ENCODE results near the gene DOCK4. TPM values are rescaled to one million over a fixed set of nuclear protein-coding genes. Genes with fewer than 3 reads are reported as not detected.

Gene DOCK4
- total and polyA plus RNA-seq, 2 of the 8 experiments (the other 6 are each of a cell fraction or from before 2014, with no cell fraction given): 5.1 to 23.6 TPM

- Histone ChIP-seq H2AFZ (ENCODE audit: low read length) (no peak overlapping the region), H3K4ac (replicated peaks; ENCODE audit: insufficient read length, low read depth, low read length) (no peak overlapping the region), H3K23me2 (ENCODE audit: low read depth, low read length) (no peaks in the 10 kb centered on the region), H3K27me3 (replicated peaks in 1 of 4; ENCODE audit: control insufficient read depth in 3 of 4, extremely low read depth in 1 of 4, insufficient read depth in 3 of 4, low read length in 3 of 4) (no peaks in the 10 kb centered on the region), H4K20me1 (replicated peaks in 1 of 2; ENCODE audit: control insufficient read depth in 1 of 2, insufficient read depth in 2 of 2, low read length in 2 of 2) (no peaks in the 10 kb centered on the region), H3K4me1 (replicated peaks in 1 of 4; ENCODE audit: control insufficient read depth in 3 of 4, insufficient read depth in 4 of 4, low read length in 3 of 4) (peaks cover 0 to 2% (median under 1%) of the 10 kb centered on the region in 4 experiments; a peak in 2 of 7 replicates), H2BK12ac (ENCODE audit: low read depth, low read length) (no peak overlapping the region), H3K9me3 (ENCODE audit: insufficient read depth in 2 of 2, low read depth in 1 of 2, low read length in 1 of 2) (no peaks in the 10 kb centered on the region), H4K8ac (ENCODE audit: extremely low read depth, insufficient read depth, low read length) (no peak overlapping the region), H4K5ac (ENCODE audit: insufficient read length, low read depth, low read length) (no peak overlapping the region), H3K79me2 (ENCODE audit: control insufficient read depth in 1 of 2, insufficient read depth in 2 of 2, low read length in 2 of 2) (peaks cover 0 to 11% of the 10 kb centered on the region in 2 experiments; a peak in 3 of 4 replicates), H2BK15ac (ENCODE audit: low read length) (no peak overlapping the region), H3K56ac (replicated peaks; ENCODE audit: insufficient read length, low read depth, low read length) (no peak overlapping the region), H2AK5ac (ENCODE audit: low read depth, low read length) (no peak overlapping the region), H2BK5ac (ENCODE audit: low read depth, low read length) (no peak overlapping the region), H3K18ac (ENCODE audit: extremely low read depth, low read length) (no peak overlapping the region), H3K4me3 (ENCODE audit: extremely low read depth in 1 of 4, insufficient read depth in 2 of 4, low read depth in 3 of 4, low read length in 4 of 4) (no peak overlapping the region), H3K79me1 (ENCODE audit: low read depth, low read length) (no peaks in the 10 kb centered on the region), H3K23ac (ENCODE audit: insufficient read length) (no peak overlapping the region), H2BK20ac (ENCODE audit: low read length) (no peak overlapping the region), H3K4me2 (ENCODE audit: insufficient read depth in 1 of 2, low read depth in 2 of 2, low read length in 2 of 2) (no peak overlapping the region), H4K91ac (replicated peaks; ENCODE audit: insufficient read length, low read length) (no peak overlapping the region), H3K36me3 (ENCODE audit: control insufficient read depth in 2 of 4, insufficient read depth in 4 of 4, low read length in 3 of 4) (no peaks in the 10 kb centered on the region), H2BK120ac (replicated peaks; ENCODE audit: low read depth, low read length) (no peak overlapping the region), H3K9ac (replicated peaks in 1 of 4; ENCODE audit: extremely low read depth in 1 of 4, low read depth in 3 of 4, low read length in 3 of 4) (no peak overlapping the region), H3K14ac (ENCODE audit: insufficient read length) (no peak overlapping the region), H3K27ac (ENCODE audit: low read depth, low read length) (no peak overlapping the region)
- 100% methylated on average over 2 of the region's 2 CpGs; no CpG with 5 or more reads in 1 of the 2 experiments for WGBS, 2 experiments (ENCODE audit: extremely low coverage in 1 of 2, insufficient coverage in 1 of 2, insufficient read length in 1 of 2, insufficient replicate concordance in 2 of 2, low coverage in 1 of 2, low lambda C conversion rate in 2 of 2, missing lambda C conversion rate in 1 of 2)
- no peak for DNase-seq (ENCODE audit: low read depth in 1 of 2, low spot score in 2 of 2)
- FAIRE-seq: no peak
- ChIA-PET POLR2A (ENCODE audit: partially characterized antibody) (interaction anchor here (0.7 kb wide), 1 partner anchor 479 kb away, joined by 3 read pairs; no protein-coding TSS in a partner anchor), CTCF (ENCODE audit: partially characterized antibody) (interaction anchor here (0.6 kb wide), 1 partner anchor 177 kb away, joined by 3 read pairs; no protein-coding TSS in a partner anchor)
- no peak for TF ChIP-seq USF2 (IDR thresholded peaks at IDR 0.05; ENCODE audit: low read length)
- TF ChIP-seq SP2 (IDR thresholded peaks at IDR 0.05; ENCODE audit: low read length): no peak
- no peak for TF ChIP-seq SRF (IDR thresholded peaks at IDR 0.05; ENCODE audit: low read depth, low read length)
- no peak for TF ChIP-seq FOSL1 (IDR thresholded peaks at IDR 0.05; ENCODE audit: insufficient read depth, low read depth, low read length)
- no peak for TF ChIP-seq JUN (IDR thresholded peaks at IDR 0.05; ENCODE audit: low read depth, low read length)
- TF ChIP-seq GABPA (IDR thresholded peaks at IDR 0.05; ENCODE audit: borderline replicate concordance, insufficient read depth, low read length): no peak
- TF ChIP-seq SIRT6 (IDR thresholded peaks at IDR 0.05; ENCODE audit: low read length): no peak
- no peak for TF ChIP-seq RXRA (IDR thresholded peaks at IDR 0.05; ENCODE audit: insufficient read depth, low read depth, low read length)
- no peak for TF ChIP-seq CBX5 (IDR thresholded peaks at IDR 0.05; ENCODE audit: low read depth, low read length)
Observed at GRCh38 chr7:112110175-112110574, 96.0 kb downstream of the DOCK4 start.

All from H1 (cell line).